PC-3 (cell line): ENCODE measurements around the gene PTPRA. TPM values are rescaled to one million over a fixed set of nuclear protein-coding genes. Genes with fewer than 3 reads are reported as not detected.
"Not testable (repeated sequence)": the region's sequence is repeated elsewhere in the genome, so short reads cannot be mapped to it uniquely, and the experiment has no call there.

Source experiments
- ATAC-seq: fragments of 200-7000 bp; cut with Tn5 transposase; 2 replicates; pipeline ENCODE4 v1.9.1; 2020; ENCODE audit warnings: mild to moderate bottlenecking, moderate library complexity
- BruUV-seq: library from RNA; stranded (reverse); fragments of 400-500 nt; replicated peaks from 2 replicates; lab custom pipeline; 2021; lab: Mats Ljungman, UMichigan
- CTCF ChIA-PET: fragments of 300-600 bp; sonication (Branson Sonifier 250); formaldehyde crosslinking; loops from one replicate; lab custom pipeline; 2022; ENCODE audit warnings: antibody characterized with exemption; lab: Charles Lee
- POLR2A ChIA-PET: fragments of 300-600 bp; sonication (Branson Sonifier 250); formaldehyde crosslinking; loops from one replicate; lab custom pipeline; 2022; ENCODE audit warnings: antibody characterized with exemption; ENCODE audit not compliant: unreplicated experiment; lab: Charles Lee
- DNase-seq: peaks from one replicate; pipeline ENCODE4 v3.0.0-alpha.2; 2015
- H2AFZ ChIP-seq: fragments of 300-600 bp; sonication (generic); 2 replicates; pipeline ENCODE4 v1.6.0; 2016; ENCODE audit warnings: antibody characterized with exemption, low read length
- H3F3A ChIP-seq: fragments of 300-600 bp; sonication (generic); one replicate; pipeline ENCODE4 v1.6.0; 2017; ENCODE audit warnings: antibody characterized with exemption, low read length, control low read depth, mild to moderate bottlenecking; ENCODE audit not compliant: unreplicated experiment
- H3K27ac ChIP-seq: fragments of 300-600 bp; sonication (generic); 2 replicates; pipeline ENCODE4 v1.5.1; 2016; ENCODE audit warnings: mild to moderate bottlenecking, low read length
- H3K27me3 ChIP-seq: fragments of 300-600 bp; sonication (generic); 2 replicates; pipeline ENCODE4 v1.6.1; 2016; ENCODE audit warnings: low read length, mixed read lengths
- H3K36me3 ChIP-seq: fragments of 300-600 bp; sonication (generic); 2 replicates; pipeline ENCODE4 v1.6.1; 2016; ENCODE audit warnings: low read depth, mixed run types, low read length, mixed read lengths
- H3K4me1 ChIP-seq: fragments of 300-600 bp; sonication (generic); 2 replicates; pipeline ENCODE4 v1.5.1; 2016; ENCODE audit warnings: low read length; ENCODE audit not compliant: insufficient read depth
- H3K4me2 ChIP-seq: fragments of 300-600 bp; sonication (generic); 2 replicates; pipeline ENCODE4 v1.6.0; 2016; ENCODE audit warnings: low read length
- H3K4me3 ChIP-seq: fragments of 300-600 bp; sonication (generic); 2 replicates; pipeline ENCODE4 v1.5.1; 2016; ENCODE audit warnings: mild to moderate bottlenecking, low read length, mixed read lengths
- H3K79me2 ChIP-seq: fragments of 300-600 bp; sonication (generic); 2 replicates; pipeline ENCODE4 v1.6.1; 2017; ENCODE audit warnings: low read length, mixed read lengths
- H3K9ac ChIP-seq: fragments of 300-600 bp; sonication (generic); 2 replicates; pipeline ENCODE4 v1.6.0; 2016; ENCODE audit warnings: mild to moderate bottlenecking, low read length
- H3K9me2 ChIP-seq: fragments of 300-600 bp; sonication (generic); replicated peaks from 2 replicates; pipeline ENCODE4 v1.6.1; 2016; ENCODE audit warnings: mixed run types, low read length, mixed read lengths
- H3K9me3 ChIP-seq: fragments of 300-600 bp; sonication (generic); 2 replicates; pipeline ENCODE4 v1.6.1; 2016; ENCODE audit warnings: low read length, mixed read lengths
- H4K20me1 ChIP-seq: fragments of 300-600 bp; sonication (generic); 2 replicates; pipeline ENCODE4 v1.6.1; 2016; ENCODE audit warnings: low read length, mixed read lengths
- EZH2 ChIP-seq: fragments of 300-600 bp; sonication (generic); IDR thresholded peaks from one replicate; pipeline ENCODE4 v1.6.1; 2017; ENCODE audit warnings: antibody characterized with exemption, mild to moderate bottlenecking, low read length; ENCODE audit not compliant: unreplicated experiment
- EZH2phosphoT487 ChIP-seq: fragments of 300-600 bp; sonication (generic); IDR thresholded peaks from 2 replicates; pipeline ENCODE4 v1.6.1; 2018; ENCODE audit warnings: mild to moderate bottlenecking, antibody characterized with exemption, low read length, borderline replicate concordance
- intact Hi-C: fragments of 100-400 bp; cut with micrococcal nuclease; formaldehyde crosslinking; loops from 2 replicates; pipeline ENCODE4 v1.9.0; 2023
- total RNA-seq: library from RNA; depleted of rRNA; stranded (reverse); fragments of >200 nt; gene quantifications from 2 replicates; pipeline ENCODE4 v1.2.3, GENCODE V29; 2014
- TF ChIP-seq, protein P1 (sequence below): fragments of 300-600 bp; sonication (generic); conservative IDR thresholded peaks from 2 replicates; pipeline ENCODE4 v1.5.1; 2017; ENCODE audit warnings: antibody characterized with exemption, low read depth, mild to moderate bottlenecking, low read length

The PTPRA gene
- total RNA-seq, 1 experiment from 2014 or later = 35.0 TPM

DNA sequence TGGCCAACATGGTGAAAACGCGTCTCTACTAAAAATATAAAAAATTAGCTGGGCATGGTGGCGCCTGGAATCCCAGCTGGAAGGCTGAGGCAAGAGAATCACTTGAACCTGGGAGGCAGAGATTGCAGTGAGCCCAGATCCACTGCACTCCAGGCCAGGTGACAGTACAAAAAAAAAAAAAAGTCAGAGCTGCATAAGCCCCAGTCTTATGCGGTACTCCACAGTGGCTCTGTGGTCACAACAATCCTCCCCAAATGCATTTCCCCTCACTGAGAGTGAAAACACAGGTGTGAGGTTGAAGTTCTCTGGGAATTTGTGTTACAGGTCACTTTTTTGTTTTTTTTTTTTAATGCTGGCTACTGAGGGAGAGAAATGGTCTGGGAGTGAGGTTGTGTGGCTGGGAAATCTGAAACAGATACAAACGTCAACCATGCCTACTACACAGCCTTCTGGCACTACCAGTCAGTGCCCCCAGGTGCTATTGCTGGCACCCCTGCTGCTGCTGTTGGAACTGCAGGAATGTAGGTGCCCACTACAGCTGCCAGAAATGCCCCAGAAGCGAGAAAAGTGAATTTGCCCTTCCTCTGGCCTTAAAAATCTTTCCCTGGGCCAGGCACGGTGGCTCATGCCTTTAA is 178.2 kb downstream of the PTPRA start:
- peaks cover 26% of the 10 kb centered on the region for H3K36me3 ChIP-seq
- no peaks in the 10 kb centered on the region for H3K9me3 ChIP-seq
- no peak overlapping the region for H3K27ac ChIP-seq
- H3K9ac ChIP-seq = no peak overlapping the region
- 0 out of 2 replicates have a peak, but pooled peaks have one; percentile 11 for ATAC-seq
- no peaks in the 10 kb centered on the region for H3F3A ChIP-seq
- peaks cover 17% of the 10 kb centered on the region for H3K79me2 ChIP-seq
- peaks cover 9% of the 10 kb centered on the region for H4K20me1 ChIP-seq
- ChIA-PET CTCF (no interaction called here), POLR2A (no interaction called here)
- H3K4me3 ChIP-seq = no peak overlapping the region
- no peaks in the 10 kb centered on the region for H3K27me3 ChIP-seq
- H2AFZ ChIP-seq = no peak overlapping the region
- intact Hi-C loops = loop anchor here (5.0 kb wide), 1 partner anchor 226 kb away; no protein-coding TSS in a partner anchor
- H3K4me2 ChIP-seq = no peak overlapping the region
- DNase-seq = peak; percentile 20
- H3K4me1 ChIP-seq = peaks cover 6% of the 10 kb centered on the region
- TF ChIP-seq, protein P1, sequence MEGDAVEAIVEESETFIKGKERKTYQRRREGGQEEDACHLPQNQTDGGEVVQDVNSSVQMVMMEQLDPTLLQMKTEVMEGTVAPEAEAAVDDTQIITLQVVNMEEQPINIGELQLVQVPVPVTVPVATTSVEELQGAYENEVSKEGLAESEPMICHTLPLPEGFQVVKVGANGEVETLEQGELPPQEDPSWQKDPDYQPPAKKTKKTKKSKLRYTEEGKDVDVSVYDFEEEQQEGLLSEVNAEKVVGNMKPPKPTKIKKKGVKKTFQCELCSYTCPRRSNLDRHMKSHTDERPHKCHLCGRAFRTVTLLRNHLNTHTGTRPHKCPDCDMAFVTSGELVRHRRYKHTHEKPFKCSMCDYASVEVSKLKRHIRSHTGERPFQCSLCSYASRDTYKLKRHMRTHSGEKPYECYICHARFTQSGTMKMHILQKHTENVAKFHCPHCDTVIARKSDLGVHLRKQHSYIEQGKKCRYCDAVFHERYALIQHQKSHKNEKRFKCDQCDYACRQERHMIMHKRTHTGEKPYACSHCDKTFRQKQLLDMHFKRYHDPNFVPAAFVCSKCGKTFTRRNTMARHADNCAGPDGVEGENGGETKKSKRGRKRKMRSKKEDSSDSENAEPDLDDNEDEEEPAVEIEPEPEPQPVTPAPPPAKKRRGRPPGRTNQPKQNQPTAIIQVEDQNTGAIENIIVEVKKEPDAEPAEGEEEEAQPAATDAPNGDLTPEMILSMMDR = no peak
- TF ChIP-seq EZH2phosphoT487 (no peak), EZH2 (no peak)
- H3K9me2 ChIP-seq = no peaks in the 10 kb centered on the region
- BruUV-seq = no TSS peak

DNA sequence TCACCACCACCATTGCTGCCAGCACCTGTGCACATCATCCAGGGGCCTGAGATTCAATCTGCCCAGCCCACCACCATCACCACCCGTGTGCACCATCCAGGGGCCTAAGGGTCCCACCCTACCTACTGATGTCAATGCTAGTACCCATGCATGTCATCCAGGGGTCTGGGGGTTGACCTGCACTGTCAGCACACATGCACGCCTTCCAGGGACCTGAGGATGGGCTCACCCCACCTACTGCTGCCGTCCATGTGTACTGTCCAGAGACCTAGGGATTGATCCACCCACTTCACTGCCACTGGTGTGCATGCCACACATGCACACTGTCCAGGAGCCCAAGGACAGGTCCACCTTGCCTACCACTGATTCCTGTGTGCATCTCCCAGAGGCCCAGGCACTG is 186.2 kb downstream of the PTPRA start:
- no peak overlapping the region for H2AFZ ChIP-seq
- TF ChIP-seq EZH2 (no peak), EZH2phosphoT487 (no peak)
- TF ChIP-seq, protein P1 = no peak
- H3F3A ChIP-seq = no peaks in the 10 kb centered on the region
- H3K9ac ChIP-seq = no peak overlapping the region
- CTCF ChIA-PET = no interaction called here
- H3K9me3 ChIP-seq = no peaks in the 10 kb centered on the region
- no peaks in the 10 kb centered on the region for H3K9me2 ChIP-seq
- POLR2A ChIA-PET = no interaction called here
- H3K27me3 ChIP-seq = no peaks in the 10 kb centered on the region
- H4K20me1 ChIP-seq = no peaks in the 10 kb centered on the region
- ATAC-seq (no peak), DNase-seq (no peak)
- no peaks in the 10 kb centered on the region for H3K4me1 ChIP-seq
- no peak overlapping the region for H3K4me3 ChIP-seq
- no peaks in the 10 kb centered on the region for H3K79me2 ChIP-seq
- no peak overlapping the region for H3K27ac ChIP-seq
- no peaks in the 10 kb centered on the region for H3K36me3 ChIP-seq
- no TSS peak for BruUV-seq
- intact Hi-C loops = no loop called here
- H3K4me2 ChIP-seq = no peak overlapping the region

DNA sequence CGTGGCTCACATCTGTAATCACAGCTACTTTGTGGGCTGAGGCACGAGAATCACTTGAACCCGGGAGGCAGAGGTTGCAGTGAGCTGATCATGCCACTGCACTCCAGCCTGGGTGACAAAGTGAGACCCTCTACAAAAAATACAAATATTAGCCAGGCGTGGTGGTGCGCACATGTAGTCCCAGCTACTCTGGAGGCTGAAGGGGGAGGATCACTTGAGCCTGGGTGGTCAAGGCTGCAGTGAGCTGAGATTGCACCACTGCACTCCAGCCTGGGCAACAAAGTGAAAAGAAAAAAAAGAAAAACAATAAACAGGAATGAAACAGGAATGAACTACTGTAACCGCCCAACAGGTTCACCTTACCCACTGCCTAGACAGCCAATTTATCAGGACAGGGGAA is 190.8 kb downstream of the PTPRA start:
- H3K79me2 ChIP-seq, H4K20me1 ChIP-seq, H3K9ac ChIP-seq, POLR2A ChIA-PET, ATAC-seq, CTCF ChIA-PET, intact Hi-C loops, H3K27me3 ChIP-seq, H3K4me1 ChIP-seq, H3F3A ChIP-seq, H3K27ac ChIP-seq, DNase-seq, H3K9me2 ChIP-seq, H3K4me2 ChIP-seq, H2AFZ ChIP-seq, H3K36me3 ChIP-seq, H3K9me3 ChIP-seq, BruUV-seq, H3K4me3 ChIP-seq: not testable (repeated sequence)
